Osteoblast (primary cell): Measurements from ENCODE around the gene BORCS5. TPM values are rescaled to one million over a fixed set of nuclear protein-coding genes. Genes with fewer than 3 reads are reported as not detected.
A peak's percentile ranks its signal among the peaks of the same experiment; 100 is the strongest.

Experiments
- DNase-seq: peaks from one replicate; pipeline ENCODE4 v3.0.0; 2011; ENCODE audit warnings: low spot score, mixed read lengths; ENCODE audit not compliant: insufficient read length; ENCODE audit errors: missing footprints
- H2AFZ ChIP-seq: 2 replicates; pipeline ENCODE4 v1.6.0; 2011; ENCODE audit warnings: mild to moderate bottlenecking, low read length
- H3K27ac ChIP-seq: 2 replicates; pipeline ENCODE4 v1.5.1; 2011; ENCODE audit warnings: mild to moderate bottlenecking, low read depth, low read length, moderate library complexity
- H3K27me3 ChIP-seq: 2 replicates; pipeline ENCODE4 v1.6.0; 2012; ENCODE audit warnings: mild to moderate bottlenecking, control low read depth, inconsistent platforms, low read length, moderate library complexity; ENCODE audit not compliant: insufficient read depth
- H3K36me3 ChIP-seq: 2 replicates; pipeline ENCODE4 v1.5.1; 2011; ENCODE audit warnings: mild to moderate bottlenecking, low read length, control low read depth, moderate library complexity; ENCODE audit not compliant: insufficient read depth
- H3K4me1 ChIP-seq: 2 replicates; pipeline ENCODE4 v1.5.1; 2011; ENCODE audit warnings: mild to moderate bottlenecking, low read length, control low read depth, moderate library complexity; ENCODE audit not compliant: insufficient read depth
- H3K4me2 ChIP-seq: 2 replicates; pipeline ENCODE4 v1.6.0; 2011; ENCODE audit warnings: mild to moderate bottlenecking, low read length; ENCODE audit not compliant: insufficient read depth
- H3K4me3 ChIP-seq: fragments of 200-600 bp; sonication (generic); 3 replicates; pipeline ENCODE4 v1.5.1; 2012; ENCODE audit warnings: mild to moderate bottlenecking, low read length, inconsistent platforms; ENCODE audit not compliant: insufficient read depth
- H3K79me2 ChIP-seq: 2 replicates; pipeline ENCODE4 v1.6.0; 2012; ENCODE audit warnings: mild to moderate bottlenecking, low read length, control low read depth, inconsistent platforms; ENCODE audit not compliant: insufficient read depth
- H3K9me3 ChIP-seq: 2 replicates; pipeline ENCODE4 v1.5.1; 2011; ENCODE audit warnings: low read depth, low read length, control low read depth
- H4K20me1 ChIP-seq: 2 replicates; pipeline ENCODE4 v1.6.0; 2012; ENCODE audit warnings: mild to moderate bottlenecking, low read length, control low read depth; ENCODE audit not compliant: insufficient read depth
- total RNA-seq: library from RNA; depleted of rRNA; stranded (reverse); fragments of >200 nt; gene quantifications from 2 replicates; pipeline ENCODE4 v1.2.3, GENCODE V29; 2012
- TF ChIP-seq, protein P1 (sequence below): IDR thresholded peaks from 2 replicates; pipeline ENCODE4 v1.5.1; 2011; ENCODE audit warnings: mild to moderate bottlenecking, low read depth, low read length, moderate library complexity; ENCODE audit errors: extremely low read depth

Gene BORCS5
- total RNA-seq, 1 donor: 14.8 TPM

DNA sequence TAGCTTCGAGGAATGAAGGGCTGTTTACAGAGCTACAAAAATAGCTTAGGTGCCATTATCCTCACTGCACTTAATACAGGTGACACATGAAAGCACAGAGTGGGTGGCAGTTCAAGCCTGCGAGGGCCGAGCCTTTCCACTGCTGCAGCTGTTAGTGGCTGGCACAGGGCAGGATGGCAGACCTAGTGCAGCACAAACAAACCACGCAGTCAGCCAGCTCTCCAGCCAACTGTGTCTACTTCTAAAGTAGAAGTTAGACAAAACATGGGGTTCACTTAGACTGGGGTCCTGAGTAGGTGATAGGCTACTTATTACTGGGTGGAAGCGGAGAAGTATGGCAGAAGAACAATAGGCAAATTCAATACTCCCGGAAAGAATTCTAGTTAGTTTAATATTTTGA is 110.4 kb downstream of the BORCS5 start:
- peak; percentile 76 for DNase-seq
- no peaks in the 10 kb centered on the region for H3K27me3 ChIP-seq
- peaks cover 9% of the 10 kb centered on the region for H3K4me1 ChIP-seq
- H3K4me2 ChIP-seq: peak overlapping the region; percentile 35
- peak overlapping the region; percentile 45 for H2AFZ ChIP-seq
- no peaks in the 10 kb centered on the region for H3K9me3 ChIP-seq
- H3K4me3 ChIP-seq: peak overlapping the region; percentile 23
- TF ChIP-seq, protein P1, sequence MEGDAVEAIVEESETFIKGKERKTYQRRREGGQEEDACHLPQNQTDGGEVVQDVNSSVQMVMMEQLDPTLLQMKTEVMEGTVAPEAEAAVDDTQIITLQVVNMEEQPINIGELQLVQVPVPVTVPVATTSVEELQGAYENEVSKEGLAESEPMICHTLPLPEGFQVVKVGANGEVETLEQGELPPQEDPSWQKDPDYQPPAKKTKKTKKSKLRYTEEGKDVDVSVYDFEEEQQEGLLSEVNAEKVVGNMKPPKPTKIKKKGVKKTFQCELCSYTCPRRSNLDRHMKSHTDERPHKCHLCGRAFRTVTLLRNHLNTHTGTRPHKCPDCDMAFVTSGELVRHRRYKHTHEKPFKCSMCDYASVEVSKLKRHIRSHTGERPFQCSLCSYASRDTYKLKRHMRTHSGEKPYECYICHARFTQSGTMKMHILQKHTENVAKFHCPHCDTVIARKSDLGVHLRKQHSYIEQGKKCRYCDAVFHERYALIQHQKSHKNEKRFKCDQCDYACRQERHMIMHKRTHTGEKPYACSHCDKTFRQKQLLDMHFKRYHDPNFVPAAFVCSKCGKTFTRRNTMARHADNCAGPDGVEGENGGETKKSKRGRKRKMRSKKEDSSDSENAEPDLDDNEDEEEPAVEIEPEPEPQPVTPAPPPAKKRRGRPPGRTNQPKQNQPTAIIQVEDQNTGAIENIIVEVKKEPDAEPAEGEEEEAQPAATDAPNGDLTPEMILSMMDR: no peak
- H4K20me1 ChIP-seq: no peaks in the 10 kb centered on the region
- H3K79me2 ChIP-seq: no peaks in the 10 kb centered on the region
- peak overlapping the region; percentile 35 for H3K27ac ChIP-seq
- H3K36me3 ChIP-seq: no peaks in the 10 kb centered on the region

DNA sequence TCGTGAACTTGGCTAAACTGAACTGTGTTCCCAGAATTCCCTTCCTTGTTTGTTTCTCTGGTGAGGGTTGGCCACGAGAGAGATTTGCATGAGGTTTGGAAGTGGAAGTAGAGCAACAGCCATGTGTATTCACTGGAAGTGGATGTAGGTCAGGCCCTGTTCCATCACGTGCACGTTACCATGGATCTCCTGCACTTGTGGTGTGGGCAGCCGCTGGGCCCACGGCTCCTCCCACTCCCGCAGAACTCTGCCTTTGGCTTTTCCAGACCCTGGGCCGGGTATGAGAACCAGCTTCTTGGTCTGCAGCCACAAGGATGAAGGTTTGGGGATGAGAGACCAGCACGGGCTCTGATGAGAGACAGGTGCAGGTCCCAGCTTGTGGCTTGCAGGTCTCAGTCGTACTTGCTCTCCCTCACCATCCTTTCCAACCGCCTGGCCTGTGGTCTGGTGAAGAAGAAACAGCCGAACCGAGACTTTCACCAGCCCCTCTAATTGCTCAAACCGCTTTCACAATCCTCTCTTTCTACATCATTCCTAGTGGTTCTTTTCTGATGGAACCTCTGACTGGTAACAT is 110.9 kb downstream of the BORCS5 start:
- no peaks in the 10 kb centered on the region for H3K9me3 ChIP-seq
- peak overlapping the region; percentile 35 for H3K27ac ChIP-seq
- H3K79me2 ChIP-seq: no peaks in the 10 kb centered on the region
- no peaks in the 10 kb centered on the region for H3K36me3 ChIP-seq
- TF ChIP-seq, protein P1: no peak
- H4K20me1 ChIP-seq: no peaks in the 10 kb centered on the region
- peak overlapping the region; percentile 45 for H2AFZ ChIP-seq
- peak overlapping the region; percentile 35 for H3K4me2 ChIP-seq
- no peak for DNase-seq
- H3K4me3 ChIP-seq: peak overlapping the region; percentile 23
- no peaks in the 10 kb centered on the region for H3K27me3 ChIP-seq
- H3K4me1 ChIP-seq: peaks cover 9% of the 10 kb centered on the region

DNA sequence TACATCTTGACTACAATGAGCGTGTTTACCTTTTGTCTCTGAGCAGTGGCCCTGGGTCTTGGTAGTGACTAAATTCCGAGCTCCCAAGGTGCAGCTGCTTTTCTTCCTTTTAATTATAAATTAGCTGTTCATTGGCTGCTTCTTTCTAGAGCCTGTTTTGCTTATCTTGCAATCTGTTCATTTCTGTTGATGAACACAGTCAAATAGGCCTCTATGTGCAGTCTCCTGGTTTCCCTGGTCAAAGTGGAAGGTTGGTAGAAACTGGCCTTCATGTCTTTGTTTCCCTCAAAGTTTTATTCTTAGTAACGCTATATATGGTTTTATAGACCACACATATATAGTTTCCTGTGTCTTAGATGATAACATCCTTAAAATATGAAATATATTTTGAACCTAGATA is 111.7 kb downstream of the BORCS5 start:
- TF ChIP-seq, protein P1: no peak
- Histone ChIP-seq H3K27ac (no peak overlapping the region), H3K4me2 (no peak overlapping the region), H3K79me2 (no peaks in the 10 kb centered on the region), H3K9me3 (no peaks in the 10 kb centered on the region), H4K20me1 (no peaks in the 10 kb centered on the region), H3K4me3 (no peak overlapping the region), H3K27me3 (no peaks in the 10 kb centered on the region), H3K36me3 (no peaks in the 10 kb centered on the region), H3K4me1 (peaks cover 9% of the 10 kb centered on the region), H2AFZ (no peak overlapping the region)
- no peak for DNase-seq

DNA sequence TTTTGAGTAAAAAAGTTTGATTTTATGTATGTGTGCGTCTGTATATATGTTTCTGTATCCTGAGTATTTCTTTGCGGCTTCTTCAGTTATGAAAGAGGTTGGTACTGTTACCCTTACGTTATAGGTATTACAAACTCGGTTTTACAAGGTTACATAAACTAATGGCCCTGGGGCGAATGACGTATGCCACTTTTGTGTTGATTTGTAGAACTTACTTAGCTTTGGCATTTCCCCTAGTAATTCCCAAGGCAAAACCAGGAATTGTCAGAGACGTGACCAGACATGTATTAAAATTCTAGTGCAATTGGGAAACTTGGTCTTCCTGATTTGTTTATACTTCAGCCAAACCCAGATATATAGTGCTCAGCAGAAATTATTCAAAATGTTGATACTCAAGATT is 112.5 kb downstream of the BORCS5 start:
- H3K36me3 ChIP-seq: no peaks in the 10 kb centered on the region
- TF ChIP-seq, protein P1: no peak
- H3K4me2 ChIP-seq: no peak overlapping the region
- no peaks in the 10 kb centered on the region for H3K27me3 ChIP-seq
- no peak overlapping the region for H2AFZ ChIP-seq
- no peak overlapping the region for H3K27ac ChIP-seq
- no peaks in the 10 kb centered on the region for H4K20me1 ChIP-seq
- H3K4me3 ChIP-seq: no peak overlapping the region
- no peak for DNase-seq
- peaks cover 9% of the 10 kb centered on the region for H3K4me1 ChIP-seq
- H3K9me3 ChIP-seq: no peaks in the 10 kb centered on the region
- no peaks in the 10 kb centered on the region for H3K79me2 ChIP-seq
